Suprapubic skin (tissue), 3 donors: ENCODE results near the gene KLHL29.

Source experiments
- EP300 ChIP-seq: sonication (generic); formaldehyde crosslinking; IDR thresholded peaks from one replicate; pipeline ENCODE4 v1.6.1; 2017; ENCODE audit warnings: antibody characterized with exemption
- POLR2A ChIP-seq, 2 donors: fragments of 450-650 bp; IDR thresholded peaks; one replicate each; pipeline ENCODE4 v1.6.1; 2017; ENCODE audit warnings: antibody characterized with exemption in 2 of 2, mild to moderate bottlenecking in 2 of 2, moderate library complexity in 2 of 2
- TF ChIP-seq, protein P1 (sequence below), 2 donors: fragments of 200-600 bp in 1 of 2; fragments of 450-650 bp in 1 of 2; sonication (generic) in 1 of 2; IDR thresholded peaks; one replicate each; pipeline ENCODE4 v1.5.1; 2016 to 2019; ENCODE audit warnings: antibody characterized with exemption in 2 of 2, mild to moderate bottlenecking in 1 of 2, moderate library complexity in 1 of 2

DNA sequence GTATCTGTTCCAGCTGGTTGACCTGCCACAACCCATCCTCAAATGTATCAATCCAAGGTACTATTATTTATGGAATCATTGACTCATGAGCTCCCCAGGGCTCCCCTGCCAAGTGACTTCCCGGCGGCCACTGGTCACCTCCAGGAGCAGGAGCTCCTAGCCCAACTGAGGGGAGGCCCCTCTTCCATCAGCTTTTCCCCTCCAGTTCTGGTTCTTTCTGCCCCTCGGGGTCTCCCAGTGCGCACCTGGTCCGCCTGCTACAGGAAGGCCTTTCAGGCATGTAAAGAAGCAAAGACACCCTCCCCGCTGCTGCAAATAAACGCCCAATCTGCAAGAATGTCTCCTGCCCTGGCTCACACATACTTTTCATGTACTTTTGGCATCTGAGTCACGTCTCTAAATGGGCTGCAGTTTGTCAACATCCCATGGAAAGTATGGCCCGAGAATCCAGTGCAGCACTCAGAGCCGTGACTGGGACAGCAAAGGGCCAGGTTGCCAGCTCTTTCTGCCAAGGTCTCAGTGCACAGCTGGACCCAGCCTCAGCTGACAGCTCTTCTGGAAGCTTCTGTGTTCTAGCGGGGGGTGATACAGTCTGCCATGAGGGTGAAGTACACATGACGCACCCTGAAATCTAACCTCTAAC lies 41.4 kb downstream of the KLHL29 start:
- TF ChIP-seq, protein P1, sequence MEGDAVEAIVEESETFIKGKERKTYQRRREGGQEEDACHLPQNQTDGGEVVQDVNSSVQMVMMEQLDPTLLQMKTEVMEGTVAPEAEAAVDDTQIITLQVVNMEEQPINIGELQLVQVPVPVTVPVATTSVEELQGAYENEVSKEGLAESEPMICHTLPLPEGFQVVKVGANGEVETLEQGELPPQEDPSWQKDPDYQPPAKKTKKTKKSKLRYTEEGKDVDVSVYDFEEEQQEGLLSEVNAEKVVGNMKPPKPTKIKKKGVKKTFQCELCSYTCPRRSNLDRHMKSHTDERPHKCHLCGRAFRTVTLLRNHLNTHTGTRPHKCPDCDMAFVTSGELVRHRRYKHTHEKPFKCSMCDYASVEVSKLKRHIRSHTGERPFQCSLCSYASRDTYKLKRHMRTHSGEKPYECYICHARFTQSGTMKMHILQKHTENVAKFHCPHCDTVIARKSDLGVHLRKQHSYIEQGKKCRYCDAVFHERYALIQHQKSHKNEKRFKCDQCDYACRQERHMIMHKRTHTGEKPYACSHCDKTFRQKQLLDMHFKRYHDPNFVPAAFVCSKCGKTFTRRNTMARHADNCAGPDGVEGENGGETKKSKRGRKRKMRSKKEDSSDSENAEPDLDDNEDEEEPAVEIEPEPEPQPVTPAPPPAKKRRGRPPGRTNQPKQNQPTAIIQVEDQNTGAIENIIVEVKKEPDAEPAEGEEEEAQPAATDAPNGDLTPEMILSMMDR (IDR thresholded peaks at IDR 0.05) = no peak
- TF ChIP-seq EP300 (no peak), POLR2A (IDR thresholded peaks at IDR 0.05) (no peak)
